OCI-M2 (cell line): ENCODE data around the gene RAB37.

Source experiments
- DNase-seq: peaks from one replicate; lab custom pipeline; 2025; ENCODE audit not compliant: unreplicated experiment; lab: John Stamatoyannopoulos, UW

RAB37 gene

GRCh38 chr17:74728033-74728701, 8.9 kb upstream of the RAB37 start:
- DNase-seq, result no peak

GRCh38 chr17:74728702-74729075, 8.4 kb upstream of the RAB37 start:
- no peak for DNase-seq

- DNase-seq, result no peak
Measured at GRCh38 chr17:74729368-74729767, 7.7 kb upstream of the RAB37 start.

GRCh38 chr17:74729866-74730265, 7.2 kb upstream of the RAB37 start:
- DNase-seq, result no peak

- no peak for DNase-seq
Measured at GRCh38 chr17:74730491-74731346, 6.3 kb upstream of the RAB37 start.

GRCh38 chr17:74731347-74731605, 5.8 kb upstream of the RAB37 start:
- DNase-seq, result no peak

GRCh38 chr17:74732042-74732867, 4.8 kb upstream of the RAB37 start:
- no peak for DNase-seq

GRCh38 chr17:74733365-74734122, 3.5 kb upstream of the RAB37 start:
- no peak for DNase-seq

- no peak for DNase-seq
Measured at GRCh38 chr17:74734256-74734655, 2.8 kb upstream of the RAB37 start.

- DNase-seq, result no peak
Measured at GRCh38 chr17:74737299-74738050, 419 bp downstream of the RAB37 start.

- no peak for DNase-seq
Measured at GRCh38 chr17:74738051-74738996, 1.3 kb downstream of the RAB37 start.

GRCh38 chr17:74739227-74739831, 2.3 kb downstream of the RAB37 start:
- DNase-seq, result no peak

GRCh38 chr17:74740173-74740572, 3.1 kb downstream of the RAB37 start:
- no peak for DNase-seq

GRCh38 chr17:74740641-74741387, 3.8 kb downstream of the RAB37 start:
- no peak for DNase-seq

- no peak for DNase-seq
Measured at GRCh38 chr17:74742153-74742515, 5.1 kb downstream of the RAB37 start.

- DNase-seq, result no peak
Measured at GRCh38 chr17:74742978-74743545, 6.0 kb downstream of the RAB37 start.

- no peak for DNase-seq
Measured at GRCh38 chr17:74743755-74744154, 6.7 kb downstream of the RAB37 start.

- no peak for DNase-seq
Measured at GRCh38 chr17:74744349-74744713, 7.3 kb downstream of the RAB37 start.
